HepG2 (cell line): Measurements from ENCODE around the gene SETD1B. TPM values are rescaled to one million over a fixed set of nuclear protein-coding genes. Genes with fewer than 3 reads are reported as not detected.
A peak's percentile ranks its signal among the peaks of the same experiment; 100 is the strongest.

Experiments
- ARID3A ChIP-seq: IDR thresholded peaks from 2 replicates; pipeline ENCODE4 v1.6.1; 2012; ENCODE audit warnings: low read depth, low read length, improper control_type of control experiment
- CCAR2 ChIP-seq: fragments of 200-400 bp; formaldehyde crosslinking; optimal IDR thresholded peaks from 2 replicates; pipeline ENCODE3; 2018; ENCODE audit warnings: low read depth, mild to moderate bottlenecking, low read length, moderate library complexity
- DNMT1 ChIP-seq: sonication (generic); formaldehyde crosslinking; IDR thresholded peaks from 2 replicates; pipeline ENCODE4 v1.5.1; 2020; ENCODE audit warnings: mild to moderate bottlenecking, missing genetic modification reagents
- IKZF5 ChIP-seq: IDR thresholded peaks from 2 replicates; pipeline ENCODE4 v1.6.1; 2018; ENCODE audit warnings: missing genetic modification reagents, mild to moderate bottlenecking, missing compliant biosample characterization
- MED1 ChIP-seq: sonication (generic); formaldehyde crosslinking; IDR thresholded peaks from 2 replicates; pipeline ENCODE4 v1.4.0; 2020; ENCODE audit warnings: missing genetic modification reagents
- PLRG1 ChIP-seq: fragments of 450-650 bp; conservative IDR thresholded peaks from 2 replicates; pipeline ENCODE4 v1.6.1; 2016
- RAD51 ChIP-seq: fragments of 450-650 bp; IDR thresholded peaks from 2 replicates; pipeline ENCODE4 v1.6.1; 2016; ENCODE audit warnings: borderline replicate concordance
- SKIL ChIP-seq: sonication (generic); formaldehyde crosslinking; IDR thresholded peaks from 2 replicates; pipeline ENCODE4 v1.8.0; 2022; ENCODE audit warnings: missing genetic modification reagents, mild to moderate bottlenecking, moderate library complexity, borderline replicate concordance
- TFDP1 ChIP-seq: IDR thresholded peaks from 2 replicates; pipeline ENCODE4 v1.6.1; 2016; ENCODE audit warnings: missing compliant biosample characterization, missing genetic modification reagents, borderline replicate concordance
- TP53 ChIP-seq: sonication (generic); formaldehyde crosslinking; conservative IDR thresholded peaks from 2 replicates; pipeline ENCODE4 v1.4.0; 2020; ENCODE audit warnings: missing genetic modification reagents
- ZBTB25 ChIP-seq: IDR thresholded peaks from 2 replicates; pipeline ENCODE4 v1.6.1; 2018; ENCODE audit warnings: missing genetic modification reagents
- ZHX1 ChIP-seq: sonication (generic); formaldehyde crosslinking; IDR thresholded peaks from 2 replicates; pipeline ENCODE4 v1.8.1; 2022; ENCODE audit warnings: low read depth, mild to moderate bottlenecking, missing genetic modification reagents
- polyA plus RNA-seq, 8 experiments: library from polyadenylated mRNA; depleted of rRNA in 3 of 8; stranded (reverse) in 7 of 8; unstranded in 1 of 8; fragments of >200 nt; fragmentation: Illumina TruSeq in 4 of 8; extraction: Trizol in 4 of 8; gene quantifications; 2 replicates each; pipeline versions ENCODE4 v1.2.1 to v1.2.3, GENCODE V29; 2011 to 2016; ENCODE audit warnings: low read depth in 4 of 8, missing spikeins in 1 of 8, mixed read lengths in 1 of 8; ENCODE audit not compliant: insufficient read depth in 1 of 8
- total RNA-seq, 5 experiments: library from RNA; depleted of rRNA; stranded (reverse); fragments of >200 nt; fragmentation: Illumina TruSeq; extraction: Trizol; gene quantifications; 2 replicates each; pipeline ENCODE4 v1.2.3, GENCODE V29; 2016; ENCODE audit warnings: low read depth in 1 of 5

Gene SETD1B
- total and polyA plus RNA-seq, 2 of the 13 experiments (the other 11 are each of a cell fraction or from before 2014, with no cell fraction given): 1.1 to 1.4 TPM

- TF ChIP-seq ZHX1 (peak; percentile 87; the same call in 1 of the 2 replicates), PLRG1 (no peak), MED1 (peak; percentile 66), ZBTB25 (CRISPR knock-in tag) (no peak), TP53 (no peak), DNMT1 (CRISPR knock-in tag) (no peak), RAD51 (no peak), TFDP1 (CRISPR knock-in tag) (no peak), SKIL (no peak), IKZF5 (CRISPR knock-in tag) (peak; percentile 59; the same call in 1 of the 2 replicates), ARID3A (no peak), CCAR2 (no peak)
Observed at GRCh38 chr12:121795034-121795968, 8.5 kb upstream of the SETD1B start (continued).
